Mesendoderm (in vitro differentiated cells): Measurements from ENCODE around the gene PLXND1.

Source experiments
- DNase-seq: peaks from one replicate; pipeline ENCODE4 v3.0.0; 2013
- H2AK5ac ChIP-seq: 2 replicates; pipeline ENCODE4 v1.6.1; 2013; ENCODE audit warnings: low read length, inconsistent platforms
- H2BK120ac ChIP-seq: 2 replicates; pipeline ENCODE4 v1.6.1; 2013; ENCODE audit warnings: low read depth, mild to moderate bottlenecking, low read length, moderate library complexity, mixed read lengths
- H2BK15ac ChIP-seq: replicated peaks from 2 replicates; pipeline ENCODE4 v1.6.1; 2013; ENCODE audit warnings: low read depth, mild to moderate bottlenecking, moderate library complexity
- H2BK5ac ChIP-seq: 2 replicates; pipeline ENCODE4 v1.6.1; 2013; ENCODE audit warnings: low read length, inconsistent platforms
- H3K18ac ChIP-seq: 2 replicates; pipeline ENCODE4 v1.6.1; 2013; ENCODE audit warnings: mild to moderate bottlenecking, low read length, mixed read lengths
- H3K23ac ChIP-seq: one replicate; pipeline ENCODE4 v1.6.1; 2013; ENCODE audit warnings: low read length
- H3K27ac ChIP-seq: 2 replicates; pipeline ENCODE4 v1.5.1; 2013; ENCODE audit warnings: low read depth, mild to moderate bottlenecking, inconsistent platforms, low read length, moderate library complexity
- H3K27me3 ChIP-seq: 2 replicates; pipeline ENCODE4 v1.6.1; 2013; ENCODE audit warnings: low read length, control low read depth, mild to moderate bottlenecking, inconsistent platforms; ENCODE audit not compliant: insufficient read depth, poor library complexity
- H3K36me3 ChIP-seq: 2 replicates; pipeline ENCODE4 v1.6.1; 2013; ENCODE audit warnings: low read length, inconsistent platforms; ENCODE audit not compliant: control insufficient read depth, insufficient read depth
- H3K4ac ChIP-seq: one replicate; pipeline ENCODE4 v1.6.1; 2013; ENCODE audit warnings: low read depth, mild to moderate bottlenecking, low read length, moderate library complexity
- H3K4me1 ChIP-seq: 2 replicates; pipeline ENCODE4 v1.6.1; 2013; ENCODE audit warnings: low read depth, low read length, inconsistent platforms; ENCODE audit not compliant: control insufficient read depth
- H3K4me2 ChIP-seq: 2 replicates; pipeline ENCODE4 v1.6.1; 2013; ENCODE audit warnings: low read length
- H3K4me3 ChIP-seq: 2 replicates; pipeline ENCODE4 v1.5.1; 2013; ENCODE audit warnings: mild to moderate bottlenecking, low read length
- H3K56ac ChIP-seq: one replicate; pipeline ENCODE4 v1.6.1; 2013; ENCODE audit warnings: low read length
- H3K79me1 ChIP-seq: 2 replicates; pipeline ENCODE4 v1.6.1; 2013; ENCODE audit warnings: low read length, inconsistent platforms
- H3K79me2 ChIP-seq: 2 replicates; pipeline ENCODE4 v1.6.1; 2013; ENCODE audit warnings: mild to moderate bottlenecking, low read length; ENCODE audit not compliant: control insufficient read depth, insufficient read depth
- H3K9ac ChIP-seq: 2 replicates; pipeline ENCODE4 v1.6.1; 2013; ENCODE audit warnings: low read length, inconsistent platforms
- H4K5ac ChIP-seq: one replicate; pipeline ENCODE4 v1.6.1; 2013; ENCODE audit warnings: low read length
- H4K8ac ChIP-seq: one replicate; pipeline ENCODE4 v1.6.1; 2013; ENCODE audit warnings: low read depth, mild to moderate bottlenecking, control low read depth, low read length, moderate library complexity
- WGBS: extraction: QIAGEN DNeasy Blood & Tissue Kit; methylation state at CpG from one replicate; pipeline ENCODE4 v1.1.7; 2013; ENCODE audit warnings: low lambda C conversion rate, missing lambda C conversion rate; ENCODE audit not compliant: insufficient coverage; ENCODE audit errors: extremely low coverage; 5-methylcytosine and 5-hydroxymethylcytosine counted together

The PLXND1 gene

DNA sequence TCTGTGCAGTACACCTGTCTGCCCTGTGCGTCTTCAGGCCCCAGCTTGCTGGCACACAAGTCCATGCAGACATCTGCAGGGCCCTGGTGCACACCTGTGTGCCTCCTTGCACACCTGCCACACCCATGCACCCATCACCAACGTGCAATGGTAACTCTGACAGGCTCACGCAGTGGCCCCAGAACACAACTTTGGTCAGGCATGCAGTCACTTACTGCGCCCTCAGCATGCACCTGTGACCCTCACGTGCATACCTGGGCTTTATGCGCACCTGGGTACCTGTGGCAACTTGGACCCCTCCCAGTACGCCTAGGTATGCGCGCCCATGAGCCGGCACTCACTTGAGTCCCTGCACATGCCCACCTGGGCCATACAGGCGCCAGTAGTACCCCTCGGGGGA lies 1.7 kb downstream of the PLXND1 start:
- H3K79me1 ChIP-seq, result peaks cover 21% of the 10 kb centered on the region
- H3K27me3 ChIP-seq, result no peaks in the 10 kb centered on the region

DNA sequence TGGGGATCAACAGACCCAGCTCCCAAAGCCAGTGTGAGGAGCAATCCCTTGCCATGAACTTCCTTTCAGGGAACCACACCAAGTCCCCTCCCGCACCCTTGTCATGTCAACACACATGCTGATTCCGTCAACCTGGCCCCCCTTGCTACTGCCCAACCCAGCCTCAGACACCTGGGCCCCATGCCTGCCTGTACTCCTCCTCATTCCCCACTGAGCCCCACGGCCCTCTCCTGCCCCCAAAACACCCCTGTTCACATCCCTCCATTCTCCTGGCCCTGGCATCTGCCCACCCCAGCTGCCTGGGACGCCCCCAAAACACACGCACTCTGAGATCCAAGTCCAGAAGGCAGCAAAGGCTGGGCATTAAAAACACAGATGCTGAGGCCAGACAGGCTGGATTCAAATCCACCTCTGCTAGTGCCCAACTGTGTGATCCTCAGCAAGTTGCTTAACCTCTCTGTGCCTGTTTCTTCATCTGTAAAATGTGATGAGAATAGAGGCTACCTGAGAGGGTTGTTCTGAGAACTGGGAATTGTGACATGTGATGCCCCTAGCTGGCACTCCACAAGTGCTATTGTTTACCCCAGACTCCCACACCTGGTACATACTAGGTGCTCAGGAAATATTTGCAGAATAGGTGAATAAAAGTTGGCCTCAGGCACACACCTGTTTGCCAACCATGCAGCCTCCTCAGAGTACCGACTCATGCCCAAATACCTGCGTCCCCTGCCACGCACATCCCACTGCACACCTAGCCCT lies 2.3 kb downstream of the PLXND1 start:
- Histone ChIP-seq H3K4me1 (peaks cover 36% of the 10 kb centered on the region), H2BK5ac (no peak overlapping the region), H3K23ac (peak overlapping the region; percentile 38), H3K18ac (no peak overlapping the region), H3K27ac (peak overlapping the region; percentile 16), H3K4ac (no peak overlapping the region), H3K27me3 (no peaks in the 10 kb centered on the region), H3K36me3 (no peaks in the 10 kb centered on the region), H3K4me3 (peak overlapping the region; percentile 51), H3K4me2 (peak overlapping the region; percentile 82), H3K79me2 (peaks cover 65% of the 10 kb centered on the region), H2BK15ac (no peak overlapping the region), H4K8ac (no peak overlapping the region), H3K79me1 (peaks cover 21% of the 10 kb centered on the region), H2AK5ac (no peak overlapping the region), H2BK120ac (no peak overlapping the region), H3K56ac (peak overlapping the region; percentile 71), H3K9ac (peak overlapping the region; percentile 59), H4K5ac (no peak overlapping the region)
- no CpG with 5 or more reads among the region's 8 CpGs for WGBS
- no peak for DNase-seq

More for the DNA sequence above, 1.7 kb downstream of the PLXND1 start:
- Histone ChIP-seq H2AK5ac (no peak overlapping the region), H3K4me2 (peak overlapping the region; percentile 82), H2BK120ac (no peak overlapping the region), H3K56ac (peak overlapping the region; percentile 71), H3K27ac (no peak overlapping the region), H3K18ac (no peak overlapping the region), H3K4me3 (peak overlapping the region; percentile 51), H3K36me3 (no peaks in the 10 kb centered on the region), H4K5ac (no peak overlapping the region), H2BK5ac (no peak overlapping the region), H3K79me2 (peaks cover 62% of the 10 kb centered on the region), H3K23ac (peak overlapping the region; percentile 16), H4K8ac (no peak overlapping the region), H3K4me1 (peaks cover 33% of the 10 kb centered on the region), H3K9ac (peak overlapping the region; percentile 59), H3K4ac (no peak overlapping the region), H2BK15ac (no peak overlapping the region)
- no peak for DNase-seq
- no CpG with 5 or more reads among the region's 12 CpGs for WGBS

DNA sequence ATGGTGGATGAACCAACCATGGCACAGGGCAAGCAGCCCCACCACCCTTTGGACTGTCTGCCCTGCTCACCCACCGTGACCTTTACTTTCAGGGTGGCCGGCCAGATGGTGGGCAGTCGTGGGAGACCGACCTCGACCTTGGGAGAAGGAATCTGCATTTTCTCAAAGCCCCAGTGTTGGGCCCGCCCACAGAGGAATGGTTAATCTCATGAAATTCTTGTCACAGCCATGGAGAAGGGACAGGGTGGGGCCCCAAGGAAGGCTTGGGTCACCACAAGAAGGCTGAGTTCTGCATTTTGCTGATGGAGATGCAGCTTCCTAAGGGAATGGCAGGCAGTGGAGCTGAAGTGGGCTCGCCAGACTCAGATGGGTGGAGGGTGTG lies 2.9 kb downstream of the PLXND1 start:
- no CpG with 5 or more reads among the region's 7 CpGs for WGBS
- peak overlapping the region; percentile 16 for H3K27ac ChIP-seq

DNA sequence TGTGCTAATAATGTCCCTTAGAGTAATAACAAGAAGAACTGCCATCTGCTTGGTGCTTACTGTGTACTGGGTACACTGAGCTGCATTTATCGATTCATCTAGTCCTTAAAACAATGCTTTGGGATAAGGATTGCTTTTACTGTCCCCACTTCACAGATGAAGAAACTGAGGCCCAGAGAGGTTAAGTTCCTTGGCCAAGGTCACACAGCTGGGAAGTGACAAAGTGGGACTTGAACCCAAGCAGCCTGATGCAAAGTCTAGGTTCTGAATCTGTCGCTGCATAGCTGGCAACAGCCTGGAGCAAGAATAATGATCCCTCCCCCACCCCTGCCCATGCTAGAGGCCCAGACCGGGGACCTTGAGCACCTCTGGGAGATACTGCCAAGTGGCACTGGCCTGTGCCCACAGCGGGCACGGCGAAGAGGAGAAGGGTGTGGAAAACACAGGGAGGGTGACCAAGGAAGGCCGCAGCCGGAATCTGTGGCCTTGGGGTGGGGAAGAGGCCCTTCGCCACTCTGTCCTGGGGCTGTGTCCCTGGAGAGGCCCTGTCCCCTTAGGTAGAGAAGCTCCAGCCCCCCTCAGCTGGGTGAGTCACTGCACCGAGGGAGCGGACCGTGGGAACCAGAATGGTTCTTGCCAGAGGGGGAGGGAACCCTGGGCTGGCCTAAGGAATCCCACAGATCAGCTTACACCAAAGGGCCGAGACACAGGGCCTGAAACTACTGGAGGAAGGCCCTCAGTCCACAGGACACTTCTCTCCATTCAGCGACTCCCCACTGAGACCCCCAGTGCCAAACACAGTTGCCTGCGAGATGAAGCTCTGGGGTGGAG lies 3.5 kb downstream of the PLXND1 start:
- WGBS, result no CpG with 5 or more reads among the region's 15 CpGs
- Histone ChIP-seq H3K4me3 (no peak overlapping the region), H3K4me2 (peak overlapping the region; percentile 82), H3K4me1 (peaks cover 40% of the 10 kb centered on the region), H3K18ac (no peak overlapping the region), H2BK120ac (no peak overlapping the region), H3K56ac (peak overlapping the region; percentile 59), H3K9ac (peak overlapping the region; percentile 28), H3K27ac (peak overlapping the region; percentile 16), H4K5ac (no peak overlapping the region), H3K79me1 (peaks cover 26% of the 10 kb centered on the region), H3K79me2 (peaks cover 77% of the 10 kb centered on the region), H2AK5ac (no peak overlapping the region), H4K8ac (no peak overlapping the region), H3K23ac (no peak overlapping the region), H3K27me3 (no peaks in the 10 kb centered on the region), H2BK15ac (no peak overlapping the region), H3K4ac (no peak overlapping the region), H2BK5ac (peak overlapping the region; percentile 33), H3K36me3 (no peaks in the 10 kb centered on the region)
- DNase-seq, result peak; percentile 88

More for the DNA sequence above, 2.9 kb downstream of the PLXND1 start:
- Histone ChIP-seq H2BK5ac (peak overlapping the region; percentile 33), H2AK5ac (no peak overlapping the region), H3K4me1 (peaks cover 40% of the 10 kb centered on the region), H4K8ac (no peak overlapping the region), H3K36me3 (no peaks in the 10 kb centered on the region), H2BK15ac (no peak overlapping the region), H3K23ac (no peak overlapping the region), H3K4me3 (no peak overlapping the region), H3K56ac (peak overlapping the region; percentile 59), H4K5ac (no peak overlapping the region), H3K18ac (no peak overlapping the region), H3K79me1 (peaks cover 26% of the 10 kb centered on the region), H2BK120ac (no peak overlapping the region), H3K4ac (no peak overlapping the region), H3K4me2 (peak overlapping the region; percentile 82), H3K27me3 (no peaks in the 10 kb centered on the region), H3K9ac (peak overlapping the region; percentile 28), H3K79me2 (peaks cover 71% of the 10 kb centered on the region)
- no peak for DNase-seq

DNA sequence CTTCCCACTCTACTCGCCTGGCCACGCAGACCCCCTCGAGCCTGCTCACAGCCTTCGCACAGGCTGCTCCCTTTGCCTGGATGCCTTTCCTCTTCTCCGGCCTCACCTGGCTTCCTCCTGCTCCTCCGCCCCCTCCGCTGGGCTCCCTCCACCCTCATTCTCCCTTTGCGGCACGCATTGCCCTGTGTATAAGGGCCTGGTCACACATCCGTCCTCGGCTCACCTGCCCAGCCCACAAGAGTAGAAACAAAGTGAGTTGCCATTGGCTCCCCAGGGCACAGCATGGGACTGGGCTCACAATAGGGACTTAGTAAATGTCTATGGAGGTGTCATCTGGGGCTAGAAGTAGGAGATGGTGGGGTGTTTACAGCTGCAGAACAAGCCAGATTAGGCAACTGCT lies 4.2 kb downstream of the PLXND1 start:
- no peak overlapping the region for H2BK15ac ChIP-seq
- H2BK5ac ChIP-seq, result no peak overlapping the region
- no peak overlapping the region for H2BK120ac ChIP-seq
- H4K8ac ChIP-seq, result no peak overlapping the region
- H3K4ac ChIP-seq, result no peak overlapping the region
- H3K4me1 ChIP-seq, result peaks cover 40% of the 10 kb centered on the region
- peak; percentile 75 for DNase-seq
- H3K4me2 ChIP-seq, result no peak overlapping the region
- no peaks in the 10 kb centered on the region for H3K27me3 ChIP-seq
- H4K5ac ChIP-seq, result no peak overlapping the region
- peak overlapping the region; percentile 59 for H3K56ac ChIP-seq
- H3K27ac ChIP-seq, result no peak overlapping the region
- no peak overlapping the region for H3K23ac ChIP-seq
- H3K36me3 ChIP-seq, result no peaks in the 10 kb centered on the region
- H3K79me1 ChIP-seq, result peaks cover 26% of the 10 kb centered on the region
- H3K4me3 ChIP-seq, result no peak overlapping the region
- H3K9ac ChIP-seq, result peak overlapping the region; percentile 50
- H3K79me2 ChIP-seq, result peaks cover 84% of the 10 kb centered on the region
- no peak overlapping the region for H2AK5ac ChIP-seq
- WGBS, result no CpG with 5 or more reads among the region's 11 CpGs
- no peak overlapping the region for H3K18ac ChIP-seq
